IMR-90 (cell line): ENCODE measurements around the gene SLAMF8. TPM values are rescaled to one million over a fixed set of nuclear protein-coding genes. Genes with fewer than 3 reads are reported as not detected.

Source experiments
- ATAC-seq: fragments of 200-7000 bp; cut with Tn5 transposase; 2 replicates; pipeline ENCODE4 v1.9.1; 2020; ENCODE audit warnings: low read depth, mild to moderate bottlenecking, moderate library complexity
- BruUV-seq: library from RNA; stranded (reverse); fragments of 400-500 nt; replicated peaks from 2 replicates; lab custom pipeline; 2021; lab: Mats Ljungman, UMichigan
- CTCF ChIA-PET: fragments of 300-600 bp; formaldehyde crosslinking; extraction: SDS; loops from one replicate; lab custom pipeline; 2021; ENCODE audit warnings: antibody characterized with exemption; lab: Yijun Ruan, JAX
- POLR2A ChIA-PET: fragments of 300-600 bp; sonication (Branson Sonifier 250); formaldehyde crosslinking; loops from one replicate; lab custom pipeline; 2022; ENCODE audit warnings: antibody characterized with exemption; ENCODE audit not compliant: unreplicated experiment; lab: Charles Lee
- DNase-seq: peaks from one replicate; pipeline ENCODE4 v3.0.0; 2013
- H2AFZ ChIP-seq: replicated peaks from 2 replicates; pipeline ENCODE3; 2013; ENCODE audit warnings: low read length, mild to moderate bottlenecking; ENCODE audit not compliant: poor library complexity
- H2AK5ac ChIP-seq: 2 replicates; pipeline ENCODE4 v1.6.1; 2013; ENCODE audit warnings: low read depth, low read length, inconsistent platforms
- H2AK9ac ChIP-seq: replicated peaks from 2 replicates; pipeline ENCODE3; 2013; ENCODE audit warnings: mild to moderate bottlenecking, low read depth, low read length, moderate library complexity; ENCODE audit not compliant: poor library complexity
- H2BK120ac ChIP-seq: 2 replicates; pipeline ENCODE4 v1.6.1; 2013; ENCODE audit warnings: low read depth, low read length, inconsistent platforms
- H2BK15ac ChIP-seq: 3 replicates; pipeline ENCODE4 v1.6.1; 2013; ENCODE audit warnings: low read depth, low read length, inconsistent platforms
- H2BK20ac ChIP-seq: 2 replicates; pipeline ENCODE4 v1.6.1; 2013; ENCODE audit warnings: low read depth, mild to moderate bottlenecking, inconsistent platforms, low read length, moderate library complexity
- H2BK5ac ChIP-seq: 2 replicates; pipeline ENCODE4 v1.6.1; 2013; ENCODE audit warnings: mild to moderate bottlenecking, low read depth, low read length, inconsistent platforms; ENCODE audit not compliant: poor library complexity, severe bottlenecking
- H3K14ac ChIP-seq: replicated peaks from 2 replicates; pipeline ENCODE4 v1.6.1; 2013; ENCODE audit warnings: low read depth, low read length, inconsistent platforms
- H3K18ac ChIP-seq: 2 replicates; pipeline ENCODE4 v1.6.1; 2013; ENCODE audit warnings: low read depth, low read length, control low read depth
- H3K23ac ChIP-seq: 2 replicates; pipeline ENCODE4 v1.6.1; 2013; ENCODE audit warnings: low read depth, low read length, inconsistent platforms
- H3K27ac ChIP-seq: 2 replicates; pipeline ENCODE4 v1.5.1; 2013; ENCODE audit warnings: mild to moderate bottlenecking, control low read depth, low read length; ENCODE audit not compliant: insufficient read depth
- H3K27me3 ChIP-seq: 2 replicates; pipeline ENCODE4 v1.6.1; 2013; ENCODE audit warnings: low read length; ENCODE audit not compliant: control insufficient read depth, insufficient read depth
- H3K36me3 ChIP-seq: 2 replicates; pipeline ENCODE4 v1.6.1; 2013; ENCODE audit warnings: low read length, mixed read lengths; ENCODE audit not compliant: control insufficient read depth, insufficient read depth
- H3K4ac ChIP-seq: 2 replicates; pipeline ENCODE4 v1.6.1; 2013; ENCODE audit warnings: low read depth, low read length, inconsistent platforms
- H3K4me1 ChIP-seq: 2 replicates; pipeline ENCODE4 v1.6.1; 2013; ENCODE audit warnings: low read length, mixed read lengths; ENCODE audit not compliant: control insufficient read depth, insufficient read depth
- H3K4me2 ChIP-seq: 2 replicates; pipeline ENCODE4 v1.6.1; 2013; ENCODE audit warnings: low read depth, mild to moderate bottlenecking, control low read depth, low read length, moderate library complexity
- H3K4me3 ChIP-seq: 2 replicates; pipeline ENCODE4 v1.5.1; 2013; ENCODE audit warnings: low read depth, mild to moderate bottlenecking, control low read depth, low read length, moderate library complexity; ENCODE audit not compliant: insufficient read depth
- H3K56ac ChIP-seq: 2 replicates; pipeline ENCODE4 v1.6.1; 2013; ENCODE audit warnings: low read length, inconsistent platforms; ENCODE audit not compliant: insufficient read depth; ENCODE audit errors: extremely low read depth
- H3K79me1 ChIP-seq, 2 experiments: 2 replicates each; pipeline ENCODE4 v1.6.1; 2013; ENCODE audit warnings: low read length in 2 of 2, inconsistent platforms in 1 of 2, low read depth in 1 of 2
- H3K9ac ChIP-seq: 2 replicates; pipeline ENCODE4 v1.6.1; 2013; ENCODE audit warnings: low read depth, low read length, control low read depth
- H3K9me1 ChIP-seq: 2 replicates; pipeline ENCODE4 v1.6.1; 2013; ENCODE audit warnings: low read length, inconsistent platforms; ENCODE audit not compliant: insufficient read depth
- H3K9me3 ChIP-seq: 2 replicates; pipeline ENCODE4 v1.6.1; 2013; ENCODE audit warnings: low read length; ENCODE audit not compliant: control insufficient read depth, insufficient read depth
- H4K20me1 ChIP-seq: 2 replicates; pipeline ENCODE4 v1.6.1; 2013; ENCODE audit warnings: low read length, inconsistent platforms; ENCODE audit not compliant: insufficient read depth
- H4K5ac ChIP-seq: 2 replicates; pipeline ENCODE4 v1.6.1; 2013; ENCODE audit warnings: mild to moderate bottlenecking, low read depth, low read length, control low read depth
- H4K8ac ChIP-seq, 2 experiments: 2 replicates each; pipeline ENCODE4 v1.6.1; 2013; ENCODE audit warnings: low read depth in 2 of 2, low read length in 2 of 2, control low read depth in 1 of 2, inconsistent platforms in 1 of 2
- H4K91ac ChIP-seq: 2 replicates; pipeline ENCODE4 v1.6.1; 2013; ENCODE audit warnings: low read depth, low read length, inconsistent platforms; ENCODE audit not compliant: insufficient read depth
- BHLHE40 ChIP-seq: fragments of 150-350 bp; IDR thresholded peaks from 2 replicates; pipeline ENCODE4 v1.6.1; 2016; ENCODE audit warnings: mild to moderate bottlenecking, low read depth, low read length
- RAD21 ChIP-seq: IDR thresholded peaks from 2 replicates; pipeline ENCODE4 v1.6.1; 2012; ENCODE audit warnings: low read length, improper control_type of control experiment
- SMC3 ChIP-seq: fragments of 150-350 bp; IDR thresholded peaks from 2 replicates; pipeline ENCODE4 v1.6.1; 2016; ENCODE audit warnings: low read depth, mild to moderate bottlenecking, antibody characterized with exemption, low read length, moderate library complexity
- WGBS, 2 experiments: methylation state at CpG; one replicate each; pipeline versions ENCODE4 v1.1.5 to v1.1.7; 2013; ENCODE audit warnings: missing lambda C conversion rate in 2 of 2; ENCODE audit not compliant: insufficient read length in 1 of 2; ENCODE audit errors: extremely low coverage in 2 of 2; 5-methylcytosine and 5-hydroxymethylcytosine counted together
- dilution Hi-C: fragments of 300-500 bp; cut with HindIII; formaldehyde crosslinking; loops from one replicate; pipeline ENCODE4 v1.14.3; 2018; ENCODE audit warnings: low sequenced_read_pairs; ENCODE audit not compliant: unreplicated experiment
- in situ Hi-C: fragments of 300-500 bp; cut with MboI; formaldehyde crosslinking; loops from 3 replicates; pipeline ENCODE4 v1.14.3; 2019; ENCODE audit warnings: low sequenced_read_pairs, inconsistent platforms, mixed read lengths
- intact Hi-C: fragments of 100-400 bp; cut with micrococcal nuclease; formaldehyde crosslinking; loops from 2 replicates; pipeline ENCODE4 v1.10.0; 2022
- polyA plus RNA-seq, 3 experiments: library from polyadenylated mRNA; depleted of rRNA; stranded (reverse); fragments of >200 nt; gene quantifications; 2 replicates each; pipeline ENCODE4 v1.2.3, GENCODE V29; 2012; ENCODE audit warnings: low replicate concordance in 1 of 3
- total RNA-seq: library from RNA; depleted of rRNA; stranded (reverse); fragments of >200 nt; gene quantifications from 2 replicates; pipeline ENCODE4 v1.2.3, GENCODE V29; 2012
- TF ChIP-seq, protein P1 (sequence below): fragments of 150-350 bp; IDR thresholded peaks from 2 replicates; pipeline ENCODE4 v1.6.1; 2016; ENCODE audit warnings: low read depth, mild to moderate bottlenecking, low read length, moderate library complexity, borderline replicate concordance

Gene SLAMF8
- total and polyA plus RNA-seq, 2 of the 4 experiments (the other 2 are of a cell fraction), result 0.07 TPM; not detected in 1

DNA sequence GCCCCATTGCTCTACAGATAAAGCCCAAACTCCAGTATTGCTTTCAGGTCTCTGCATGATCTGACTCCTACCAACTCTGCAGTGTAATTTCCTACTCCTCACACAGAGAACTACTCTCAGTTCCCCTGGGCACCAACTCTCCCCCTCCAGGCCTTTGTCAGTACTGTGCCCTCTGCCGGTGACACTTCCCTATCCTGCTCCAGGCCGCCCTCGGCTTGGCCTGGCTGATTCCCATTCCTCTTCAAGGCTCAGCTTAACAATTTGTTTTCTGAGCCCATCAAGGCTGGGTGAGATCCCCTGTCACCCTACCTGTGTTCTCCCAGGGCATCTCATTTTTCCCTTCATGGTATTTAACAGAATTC lies 2.6 kb downstream of the SLAMF8 start:
- no peak overlapping the region for H2BK120ac ChIP-seq
- BruUV-seq, result no TSS peak
- no peak overlapping the region for H2AFZ ChIP-seq
- H3K27ac ChIP-seq, result no peak overlapping the region
- intact Hi-C loops (no loop called here), in situ Hi-C loops (no loop called here), dilution Hi-C loops (no loop called here)
- H3K4ac ChIP-seq, result no peak overlapping the region
- peaks cover 2% of the 10 kb centered on the region for H3K4me1 ChIP-seq
- H3K27me3 ChIP-seq, result no peaks in the 10 kb centered on the region; the same call in 1 of the 2 replicates
- WGBS, 2 experiments, result 40% methylated on average over 1 of the region's 3 CpGs; no CpG with 5 or more reads in 1 of the 2 experiments
- no peak overlapping the region for H4K8ac ChIP-seq
- no peak overlapping the region for H3K4me3 ChIP-seq
- no peak overlapping the region for H3K14ac ChIP-seq
- no peak overlapping the region for H3K9ac ChIP-seq
- H2BK5ac ChIP-seq, result no peak overlapping the region
- no peaks in the 10 kb centered on the region for H3K79me1 ChIP-seq
- ChIA-PET POLR2A (no interaction called here), CTCF (no interaction called here)
- no peak overlapping the region for H2BK20ac ChIP-seq
- H3K23ac ChIP-seq, result no peak overlapping the region
- H2AK9ac ChIP-seq, result no peak overlapping the region
- ATAC-seq (0 out of 2 replicates have a peak, but pooled peaks have one; percentile 30), DNase-seq (no peak)
- H3K18ac ChIP-seq, result no peak overlapping the region
- no peak overlapping the region for H4K91ac ChIP-seq
- H3K56ac ChIP-seq, result no peak overlapping the region
- 0 out of 2 replicates have a peak, but pooled peaks cover 3% of the 10 kb centered on the region for H3K9me1 ChIP-seq
- no peak overlapping the region for H3K4me2 ChIP-seq
- TF ChIP-seq, protein P1, sequence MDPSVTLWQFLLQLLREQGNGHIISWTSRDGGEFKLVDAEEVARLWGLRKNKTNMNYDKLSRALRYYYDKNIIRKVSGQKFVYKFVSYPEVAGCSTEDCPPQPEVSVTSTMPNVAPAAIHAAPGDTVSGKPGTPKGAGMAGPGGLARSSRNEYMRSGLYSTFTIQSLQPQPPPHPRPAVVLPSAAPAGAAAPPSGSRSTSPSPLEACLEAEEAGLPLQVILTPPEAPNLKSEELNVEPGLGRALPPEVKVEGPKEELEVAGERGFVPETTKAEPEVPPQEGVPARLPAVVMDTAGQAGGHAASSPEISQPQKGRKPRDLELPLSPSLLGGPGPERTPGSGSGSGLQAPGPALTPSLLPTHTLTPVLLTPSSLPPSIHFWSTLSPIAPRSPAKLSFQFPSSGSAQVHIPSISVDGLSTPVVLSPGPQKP, result no peak
- TF ChIP-seq BHLHE40, result no peak
- no peak for TF ChIP-seq SMC3
- TF ChIP-seq RAD21, result no peak
- no peak overlapping the region for H4K5ac ChIP-seq
- no peak overlapping the region for H2AK5ac ChIP-seq
- no peak overlapping the region for H2BK15ac ChIP-seq
- no peaks in the 10 kb centered on the region for H4K20me1 ChIP-seq
- no peaks in the 10 kb centered on the region for H3K36me3 ChIP-seq
- no peaks in the 10 kb centered on the region for H3K9me3 ChIP-seq
